DMS 273 (cell line): ENCODE results near the gene OBSCN.
A peak's percentile ranks its signal among the peaks of the same experiment; 100 is the strongest.
"Not testable (repeated sequence)": the region's sequence is repeated elsewhere in the genome, so short reads cannot be mapped to it uniquely, and the experiment has no call there.

Experiments
- DNase-seq: peaks from one replicate; lab custom pipeline; 2025; ENCODE audit not compliant: unreplicated experiment; lab: John Stamatoyannopoulos, UW

The OBSCN gene

GRCh38 chr1:228185641-228185965 is 22.2 kb upstream of the OBSCN start:
- no peak for DNase-seq

DNA sequence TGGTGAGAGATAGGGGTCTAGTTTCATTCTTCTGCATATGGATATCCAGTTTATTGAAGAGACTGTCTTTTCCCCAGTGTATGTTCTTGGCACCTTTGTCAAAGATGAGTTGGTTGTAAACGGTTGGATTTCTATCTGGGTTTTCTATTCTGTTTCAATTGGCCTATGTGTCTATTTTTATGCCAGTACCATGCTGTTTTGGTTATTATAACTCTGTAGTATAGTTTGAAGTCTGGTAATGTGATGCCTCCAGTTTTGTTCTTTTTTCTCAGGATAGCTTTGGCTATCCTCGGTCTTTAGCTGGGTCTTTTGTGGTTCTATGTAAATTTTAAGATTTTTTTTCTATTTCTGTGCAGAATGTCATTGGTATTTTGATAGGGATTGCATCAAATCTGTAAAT is 19.6 kb upstream of the OBSCN start:
- DNase-seq: not testable (repeated sequence)

GRCh38 chr1:228190182-228190581 is 17.7 kb upstream of the OBSCN start:
- DNase-seq: no peak

- DNase-seq: no peak
These were observed 17.1 kb upstream of the OBSCN start for GRCh38 chr1:228190778-228191177.

DNA sequence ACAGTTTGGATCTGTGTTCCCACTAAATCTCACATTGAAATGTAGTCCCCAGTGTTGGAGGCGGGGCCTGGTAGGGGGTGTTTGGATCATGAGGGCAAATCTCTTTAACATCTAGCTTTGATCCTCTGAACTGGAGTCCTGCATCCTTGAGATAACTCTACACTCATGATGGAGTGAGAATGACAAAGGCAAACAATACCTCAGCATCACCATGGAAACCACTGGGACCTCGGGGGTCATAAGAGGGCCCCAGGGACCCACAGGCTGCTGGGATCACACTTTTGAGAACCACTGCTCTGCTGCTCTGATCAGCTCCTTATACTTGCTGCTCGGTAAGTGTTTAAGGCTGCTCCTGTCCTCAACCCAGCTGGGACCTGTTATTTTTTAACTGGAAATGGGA is 13.4 kb upstream of the OBSCN start:
- DNase-seq: no peak

- no peak for DNase-seq
These were observed 12.7 kb upstream of the OBSCN start for GRCh38 chr1:228194921-228195812.

GRCh38 chr1:228197555-228198147 is 10.2 kb upstream of the OBSCN start:
- DNase-seq: no peak

DNA sequence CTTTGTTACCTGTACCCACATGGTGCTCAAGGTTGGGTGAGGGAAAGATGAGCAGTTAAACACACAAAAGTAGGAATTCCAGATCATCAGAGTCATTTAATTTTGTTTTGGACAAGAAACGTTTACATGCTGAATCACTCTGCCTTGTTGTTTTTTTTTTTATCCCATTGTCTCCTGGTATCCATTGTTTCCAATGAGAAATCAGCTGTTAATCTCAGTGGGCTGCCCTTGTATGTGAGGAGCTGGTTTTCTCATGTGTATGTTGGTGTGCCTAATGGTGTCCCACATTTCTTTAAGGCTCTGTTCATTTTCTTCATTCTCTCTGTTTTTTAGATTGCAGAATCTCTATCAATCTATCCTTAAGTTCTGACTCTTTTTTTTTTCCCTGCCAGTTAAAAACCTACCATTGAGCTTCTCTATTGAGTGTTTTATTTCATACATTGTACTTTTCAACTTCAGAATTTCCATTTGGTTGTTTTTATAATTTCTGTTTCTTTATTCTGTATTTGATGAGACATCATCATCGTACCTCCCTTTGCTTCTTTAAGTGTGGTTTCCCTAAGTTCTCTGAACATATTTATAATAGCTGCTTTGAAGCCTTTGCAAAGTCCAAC is 8.8 kb upstream of the OBSCN start:
- no peak for DNase-seq

DNA sequence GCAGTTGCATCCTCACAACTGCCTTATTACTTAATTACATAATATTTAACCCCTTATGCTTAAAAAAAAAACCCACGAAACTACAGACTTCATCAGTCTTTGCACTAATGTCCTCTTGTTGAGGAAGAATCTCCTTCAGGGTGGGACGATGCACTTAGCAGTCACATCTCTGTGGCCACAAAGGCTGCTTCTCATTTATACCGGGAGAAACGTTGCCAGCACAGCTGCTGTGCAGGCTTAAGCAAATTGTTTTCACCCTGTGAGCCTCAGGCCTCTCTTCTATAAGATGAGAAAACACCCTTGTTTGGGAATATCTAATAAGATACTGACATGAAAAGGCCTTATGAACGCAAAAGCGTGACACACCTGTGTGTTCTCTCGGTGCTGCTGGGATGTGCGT is 2.9 kb upstream of the OBSCN start:
- DNase-seq: no peak

- no peak for DNase-seq
These were observed 2.1 kb upstream of the OBSCN start for GRCh38 chr1:228205526-228206436.

DNA sequence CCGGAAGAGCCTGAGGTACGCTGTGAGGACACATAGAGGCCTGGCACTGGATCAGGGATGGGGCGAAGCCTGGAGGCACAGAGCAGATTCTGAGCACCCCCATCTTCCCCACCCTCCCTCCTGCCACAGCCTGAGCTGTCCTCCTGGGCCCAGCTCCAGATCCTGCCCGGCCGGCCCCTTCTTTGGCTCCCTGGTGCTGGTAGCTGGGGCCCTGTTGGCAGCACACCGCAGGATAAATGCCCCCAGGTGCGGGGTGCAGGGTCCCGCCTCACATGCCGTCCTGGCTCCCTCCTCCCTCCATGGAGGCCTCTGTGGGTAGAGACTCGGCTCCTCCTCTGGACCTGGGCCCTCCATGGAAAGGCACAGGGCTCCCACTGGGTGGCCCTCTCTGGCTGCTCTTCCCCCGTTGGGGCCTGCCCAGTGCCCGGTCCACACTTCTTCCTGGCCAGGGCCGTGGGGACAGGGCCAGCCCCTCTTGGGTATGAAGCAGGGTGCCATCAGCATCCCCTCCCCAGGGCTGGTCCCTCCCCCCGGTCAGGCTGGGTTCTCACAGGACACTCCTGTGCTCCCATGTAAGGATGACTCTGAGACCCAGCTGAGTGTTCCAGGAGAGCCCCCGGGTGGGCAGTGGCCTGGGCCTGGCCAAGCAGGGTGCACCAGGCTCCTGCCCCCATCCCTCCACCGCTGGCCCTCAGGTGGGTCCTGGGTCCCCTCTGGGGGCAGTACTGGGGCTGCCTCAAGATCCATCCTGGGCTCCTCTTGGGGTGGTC is 1.1 kb upstream of the OBSCN start:
- DNase-seq: no peak

- DNase-seq: no peak
These were observed 448 bp upstream of the OBSCN start for GRCh38 chr1:228207381-228207810.

DNA sequence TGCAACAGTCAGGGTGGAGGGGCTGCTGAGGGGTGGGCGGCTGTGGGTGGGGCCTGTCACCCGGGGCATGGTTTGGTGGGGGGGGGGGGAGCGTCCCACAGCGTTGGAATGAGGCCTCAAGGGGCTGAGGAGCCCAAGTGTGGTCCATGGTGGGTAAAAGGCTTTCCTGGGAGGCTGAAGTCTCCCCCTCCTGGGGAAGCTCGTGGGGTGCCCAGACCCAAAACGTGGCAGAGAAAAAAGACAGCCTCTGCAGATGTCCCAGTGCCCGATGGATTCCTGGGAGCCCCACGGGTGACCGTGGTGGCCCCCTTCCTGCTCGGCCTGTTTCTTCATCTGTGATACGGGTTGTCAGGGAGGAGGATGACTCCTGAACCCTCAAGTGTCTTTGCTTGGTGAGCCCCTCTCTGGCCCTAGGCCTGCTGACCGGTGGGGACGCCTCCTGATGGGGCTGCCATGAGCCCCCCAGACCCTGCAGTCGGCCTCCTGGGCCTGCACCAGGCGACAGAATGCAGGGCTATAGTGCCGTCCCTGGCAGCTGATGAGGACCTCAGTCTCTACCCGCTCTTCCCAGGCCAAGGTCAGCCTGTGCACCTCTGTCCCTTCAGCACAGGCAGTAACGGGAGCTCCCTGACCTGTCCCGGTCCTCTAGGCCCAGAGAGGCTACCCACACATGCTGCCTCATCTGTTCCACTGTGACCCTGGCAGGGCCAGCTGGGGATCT is 1.1 kb downstream of the OBSCN start:
- no peak for DNase-seq

DNA sequence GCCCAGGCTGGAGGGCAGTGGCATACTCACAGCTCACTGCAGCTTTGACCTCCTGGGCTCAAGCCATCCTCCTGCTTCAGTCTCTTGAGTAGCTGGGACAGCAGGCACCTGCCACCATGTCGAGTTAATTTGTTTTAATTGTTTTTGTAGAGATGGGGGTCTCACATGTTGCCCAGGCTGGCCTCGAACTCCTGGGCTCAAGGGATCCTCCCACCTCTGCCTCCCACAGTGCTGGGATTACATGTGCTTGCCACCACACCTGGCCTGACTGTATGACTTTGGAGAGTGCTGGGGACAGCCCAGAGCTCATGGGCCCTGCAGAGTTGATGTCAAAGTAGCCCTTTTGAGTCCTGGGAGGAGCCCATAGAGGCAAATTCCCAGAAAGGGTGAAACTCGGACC is 1.8 kb downstream of the OBSCN start:
- no peak for DNase-seq

- DNase-seq: no peak
These were observed 2.3 kb downstream of the OBSCN start for GRCh38 chr1:228210076-228210651.

GRCh38 chr1:228210712-228211530 is 3.1 kb downstream of the OBSCN start:
- DNase-seq: peak; percentile 15

DNA sequence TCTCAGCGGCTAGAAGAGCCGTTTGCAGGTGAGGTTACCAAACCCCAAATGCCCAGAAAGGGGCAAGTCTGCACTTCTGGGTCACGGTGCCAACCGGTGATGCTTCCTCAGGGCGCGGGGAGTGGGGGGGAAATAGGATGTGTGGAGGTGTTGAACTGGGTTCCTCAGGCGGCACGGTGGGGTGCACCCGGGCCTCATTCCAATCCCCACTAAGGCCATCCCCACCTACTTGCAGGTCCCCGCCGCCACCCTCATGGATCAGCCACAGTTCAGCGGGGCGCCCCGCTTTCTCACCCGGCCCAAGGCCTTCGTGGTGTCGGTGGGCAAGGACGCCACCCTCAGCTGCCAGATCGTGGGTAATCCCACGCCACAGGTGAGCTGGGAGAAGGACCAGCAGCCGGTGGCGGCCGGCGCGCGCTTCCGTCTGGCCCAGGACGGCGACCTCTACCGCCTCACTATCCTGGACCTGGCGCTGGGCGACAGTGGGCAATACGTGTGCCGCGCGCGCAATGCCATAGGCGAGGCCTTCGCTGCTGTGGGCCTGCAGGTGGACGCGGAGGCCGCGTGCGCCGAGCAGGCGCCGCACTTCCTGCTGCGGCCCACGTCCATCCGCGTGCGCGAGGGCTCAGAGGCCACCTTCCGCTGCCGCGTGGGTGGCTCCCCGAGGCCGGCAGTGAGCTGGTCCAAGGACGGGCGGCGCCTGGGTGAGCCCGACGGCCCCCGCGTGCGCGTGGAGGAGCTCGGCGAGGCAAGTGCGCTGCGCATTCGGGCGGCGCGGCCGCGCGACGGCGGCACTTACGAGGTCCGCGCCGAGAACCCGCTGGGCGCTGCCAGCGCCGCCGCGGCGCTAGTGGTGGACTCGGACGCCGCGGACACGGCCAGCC is 3.9 kb downstream of the OBSCN start:
- DNase-seq: no peak
